GM19328 (cell line): ENCODE data around the gene GPR17.

Experiments
- ATAC-seq: cut with Tn5 transposase; IDR thresholded peaks from one replicate; pipeline ENCODE4 v1.9.1; 2021; ENCODE audit warnings: mild to moderate bottlenecking, moderate library complexity; ENCODE audit not compliant: unreplicated experiment

The GPR17 gene

DNA sequence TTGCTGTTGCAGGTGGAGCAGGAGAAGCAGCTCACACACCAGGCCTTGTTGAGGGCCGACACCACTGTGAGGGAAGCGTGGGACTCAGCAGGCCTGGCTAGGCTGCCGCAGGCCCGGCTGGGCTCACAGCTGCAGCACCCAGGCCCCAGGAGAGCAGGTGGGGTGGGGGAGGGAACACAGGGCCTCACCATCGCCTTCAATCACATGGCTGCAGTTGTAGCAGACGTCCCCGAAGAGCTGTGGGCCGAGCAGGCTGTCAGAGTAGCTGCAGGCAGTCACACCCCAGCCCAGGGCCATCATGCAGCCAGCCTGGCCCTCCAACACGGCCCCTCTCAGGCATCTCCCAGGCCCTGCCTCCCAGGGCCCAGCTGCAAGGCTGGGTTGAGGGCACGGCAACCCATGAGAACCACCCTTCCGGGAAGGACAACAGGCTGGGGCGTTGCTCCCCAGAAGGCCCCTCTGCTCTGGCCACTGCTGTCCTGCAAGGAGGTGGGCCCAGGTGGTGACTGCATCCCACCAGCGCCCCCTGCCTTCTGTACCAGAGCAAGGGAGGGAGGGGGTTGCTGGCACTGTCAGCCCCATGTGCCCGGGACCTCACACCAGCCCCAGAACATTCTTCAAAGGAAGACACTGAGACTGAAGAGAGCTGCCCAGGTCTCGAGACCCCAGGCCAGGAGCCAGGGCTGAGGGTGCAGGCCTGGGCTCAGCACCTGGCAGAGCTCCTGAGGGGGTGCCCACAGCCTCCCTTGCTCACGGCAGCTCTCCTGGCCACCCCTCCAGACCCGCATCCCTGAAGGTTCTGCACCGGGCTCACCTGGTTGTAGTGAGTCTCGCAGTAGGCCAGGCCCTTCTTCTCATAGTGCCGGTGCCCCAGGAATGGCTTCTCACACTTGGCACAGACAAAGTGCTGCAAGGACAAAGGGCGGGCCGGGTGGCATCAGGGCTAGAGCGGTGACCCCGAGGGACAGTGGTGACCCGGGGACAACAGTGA is 5.6 kb upstream of the GPR17 start:
- peak; percentile 55 for ATAC-seq

DNA sequence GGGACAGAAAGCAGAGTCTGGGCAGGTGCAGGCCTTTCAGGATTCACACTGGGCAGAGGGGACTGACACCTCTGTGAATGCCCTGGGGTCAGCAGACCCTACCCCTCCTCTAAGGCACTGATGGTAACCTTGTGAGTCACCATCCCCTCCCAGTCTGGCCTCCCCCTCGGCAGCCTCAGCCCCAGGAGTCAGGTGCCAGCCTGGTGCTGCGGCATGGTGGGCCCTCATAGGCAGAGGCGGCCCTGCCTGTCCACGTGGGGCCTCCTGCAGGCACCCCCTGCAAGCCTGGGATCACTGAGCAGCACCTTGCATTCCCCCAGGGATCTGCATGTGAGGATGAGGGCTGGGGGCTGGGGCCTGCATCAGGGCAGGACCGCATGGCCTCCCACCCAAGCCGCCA is 4.8 kb upstream of the GPR17 start:
- no peak for ATAC-seq

DNA sequence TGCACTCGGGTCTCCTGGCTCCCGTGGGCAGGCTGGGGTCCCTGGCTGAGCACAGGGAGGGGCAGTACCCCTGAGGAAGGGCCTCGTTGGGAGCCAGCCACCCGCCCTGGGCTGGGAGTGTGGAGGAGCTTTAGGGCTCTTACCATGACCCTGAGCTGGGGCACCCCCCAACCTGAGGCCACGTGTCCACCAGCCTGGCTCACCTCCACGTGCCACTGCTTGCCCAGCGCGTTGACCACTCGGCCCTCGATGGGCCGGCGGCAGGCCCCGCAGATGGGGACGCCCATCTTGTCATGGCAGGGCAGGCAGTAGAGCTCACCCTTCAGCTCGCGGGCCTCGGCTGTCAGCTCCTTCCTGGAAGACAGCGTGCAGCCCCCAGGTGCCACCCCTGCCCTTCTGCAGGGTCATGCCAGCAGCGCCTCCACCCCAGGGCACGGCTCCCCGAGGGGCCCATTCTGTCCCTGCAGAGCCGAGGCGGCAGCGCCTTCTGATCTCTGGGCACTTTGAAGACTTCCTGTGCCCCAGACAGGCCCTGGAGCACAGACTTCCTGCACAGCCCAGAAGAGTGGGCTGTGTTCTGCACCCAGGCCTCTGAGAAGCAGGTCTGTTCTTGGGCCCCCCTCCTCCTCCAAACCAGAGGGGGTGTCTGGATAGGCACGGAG is 4.0 kb upstream of the GPR17 start:
- ATAC-seq = no peak

DNA sequence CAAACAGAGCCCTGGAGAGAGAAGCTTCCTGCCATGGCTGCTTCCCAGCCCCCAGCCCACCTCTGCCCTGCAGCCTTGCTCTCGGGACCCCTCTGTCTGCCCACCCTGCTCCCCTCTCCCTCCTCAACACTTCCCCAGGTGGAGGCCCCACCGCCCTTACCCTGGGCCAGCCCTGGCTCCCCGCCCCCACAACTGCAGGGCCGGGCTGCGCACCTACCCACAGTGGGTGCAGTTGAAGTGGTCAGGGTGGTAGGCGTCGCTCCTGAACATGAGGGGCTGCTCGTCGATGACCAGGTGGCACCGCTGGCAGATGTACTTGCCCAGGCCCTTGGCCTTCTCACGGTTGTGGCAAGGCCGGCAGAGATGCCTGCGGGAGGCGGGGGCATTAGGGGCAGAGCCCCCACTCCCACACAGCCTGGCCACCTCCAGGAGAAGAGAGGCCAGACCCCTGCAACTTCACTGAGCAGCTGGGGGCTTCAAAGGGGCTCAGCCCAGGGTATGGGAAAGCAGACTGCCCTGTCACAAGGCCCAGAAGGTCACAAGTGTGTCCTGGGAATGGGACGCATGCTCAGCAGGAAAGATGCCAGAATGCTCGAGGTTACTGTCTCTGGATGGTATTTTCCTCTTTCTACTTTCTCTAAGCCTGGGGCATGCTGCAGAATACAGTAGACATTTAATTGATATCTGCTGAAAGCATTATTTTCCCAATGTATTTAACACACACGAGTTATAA is 3.1 kb upstream of the GPR17 start:
- no peak for ATAC-seq

DNA sequence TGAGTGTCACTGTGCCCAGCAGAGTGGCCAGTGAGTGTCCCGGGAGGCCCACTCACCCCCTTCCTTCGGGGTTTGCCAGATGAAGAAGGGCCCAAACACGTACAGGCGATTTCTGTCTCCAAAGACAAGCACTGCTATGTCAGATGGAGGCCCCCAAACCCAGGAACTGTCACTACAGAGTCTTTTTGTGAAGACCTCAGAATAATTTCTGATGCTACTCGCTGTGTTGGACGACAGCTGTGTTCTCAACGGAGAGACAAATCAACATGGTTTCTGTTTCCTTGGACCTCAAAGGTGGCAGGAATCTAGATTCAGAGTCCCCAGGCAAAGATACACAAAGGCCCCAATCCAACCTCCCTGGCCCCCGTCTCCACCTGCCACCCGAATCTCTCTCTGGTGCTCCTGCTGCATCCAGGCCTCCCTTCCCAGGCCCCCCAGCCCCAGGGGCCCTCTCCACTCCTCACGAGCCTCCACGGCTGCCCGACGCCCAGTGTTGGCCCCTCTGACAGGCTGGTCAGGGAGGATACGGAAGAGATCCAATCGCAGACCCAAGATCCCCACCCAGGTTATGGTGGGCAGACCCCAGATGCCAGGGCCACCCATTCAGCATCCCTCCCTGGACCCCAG is 2.4 kb upstream of the GPR17 start:
- ATAC-seq = no peak

DNA sequence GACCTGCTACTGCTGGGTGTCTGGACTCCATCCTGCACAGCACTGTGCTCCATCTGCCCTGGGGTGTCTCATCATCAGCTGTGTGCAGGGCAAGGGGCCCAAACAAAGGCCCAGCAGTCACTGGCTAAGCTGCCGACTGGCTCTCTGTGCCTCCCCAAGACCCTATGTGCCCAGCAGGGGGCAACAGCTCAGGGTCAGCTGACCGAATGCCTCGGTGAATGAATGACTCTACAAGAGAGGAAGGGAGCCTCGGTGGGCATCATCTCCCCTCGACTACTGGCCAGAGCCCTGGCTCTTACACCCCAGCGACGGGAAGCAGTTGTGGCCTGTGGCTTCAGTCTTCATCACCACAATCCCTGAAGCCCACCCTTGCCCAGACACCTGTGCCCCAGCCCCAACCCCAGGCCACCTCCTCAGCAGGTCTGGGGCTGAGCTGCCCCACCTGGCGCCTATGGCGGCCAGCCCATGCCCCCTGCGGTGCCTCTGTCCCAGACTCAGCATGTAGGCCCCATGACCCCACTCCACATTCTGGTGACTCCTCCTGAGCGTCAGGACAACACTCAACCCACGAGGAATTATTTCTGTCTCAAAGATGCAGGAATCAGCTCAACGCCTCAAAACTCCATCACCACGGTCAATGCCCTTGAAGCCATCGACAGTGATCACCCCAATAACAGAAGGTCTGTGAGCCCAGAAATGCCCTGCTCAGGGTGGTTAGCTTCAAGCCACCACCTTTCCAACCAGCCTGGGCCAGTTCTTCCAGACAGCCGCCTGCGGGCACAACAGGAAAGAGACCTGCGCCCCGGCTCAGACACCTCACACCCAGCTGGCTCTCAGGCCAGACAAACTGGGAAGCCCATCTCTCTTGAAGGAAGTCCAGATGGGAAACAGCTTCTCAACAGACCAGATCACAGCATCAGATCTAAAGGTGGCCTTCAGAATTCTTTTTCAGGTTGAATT is 1.6 kb upstream of the GPR17 start:
- no peak for ATAC-seq

DNA sequence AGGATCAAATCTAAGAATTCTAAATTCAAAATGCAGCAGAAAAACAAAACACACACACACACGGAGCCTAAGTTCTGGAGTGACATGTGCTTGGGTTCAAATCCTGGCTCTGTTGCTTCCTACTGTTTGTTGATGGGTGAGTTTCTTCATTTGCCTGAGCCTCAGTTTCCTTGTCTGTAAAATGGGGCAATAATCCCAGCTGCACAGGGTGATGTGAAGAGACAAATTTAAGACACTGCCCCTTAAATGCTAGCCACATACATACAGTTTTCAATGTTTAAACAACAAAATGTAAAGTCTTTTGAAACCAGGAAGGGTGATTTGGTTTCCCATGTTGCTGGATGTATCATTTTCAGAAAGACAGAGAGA is 943 bp upstream of the GPR17 start:
- ATAC-seq = no peak

DNA sequence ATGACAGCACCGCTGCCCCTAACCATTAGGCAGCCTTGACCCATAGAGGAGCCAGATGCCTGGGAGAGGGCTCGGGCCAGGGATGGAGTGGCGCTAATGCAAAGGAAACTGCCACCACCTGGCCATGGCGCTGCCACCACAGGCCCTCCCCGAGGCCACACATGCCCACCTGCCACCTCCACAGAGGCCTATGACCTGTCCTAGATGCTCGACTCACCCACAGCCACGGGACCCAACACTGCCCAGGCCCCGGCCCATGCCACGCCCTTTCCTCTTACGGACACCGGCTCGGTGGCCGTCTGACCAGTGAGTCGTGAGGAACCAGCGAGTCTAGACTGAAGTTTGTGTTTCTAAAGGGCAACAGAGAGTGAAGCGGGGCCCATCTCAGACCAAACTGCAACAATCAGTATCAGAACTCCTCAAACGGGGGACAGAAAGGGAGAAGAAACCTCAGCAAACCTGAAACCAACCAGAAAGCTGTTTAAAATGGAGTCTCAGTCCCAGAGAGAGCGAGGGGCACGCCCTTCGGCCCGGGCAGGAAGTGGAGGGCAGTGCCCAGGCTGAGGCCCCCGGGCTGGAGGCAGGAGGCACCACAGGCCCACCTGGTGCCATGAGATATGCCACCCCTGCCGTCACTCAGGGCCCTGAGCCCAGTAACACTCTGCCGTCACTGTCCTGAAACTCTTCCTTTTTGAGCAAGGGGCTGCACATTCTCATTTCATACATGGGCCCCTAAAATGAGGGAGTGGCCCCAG is 711 bp downstream of the GPR17 start:
- no peak for ATAC-seq

GRCh38 chr2:127647242-127648190 is 1.6 kb downstream of the GPR17 start:
- ATAC-seq = no peak

- ATAC-seq = no peak
Observed at GRCh38 chr2:127648321-127648720, 2.4 kb downstream of the GPR17 start.

GRCh38 chr2:127649100-127649611 is 3.2 kb downstream of the GPR17 start:
- ATAC-seq = no peak

GRCh38 chr2:127649684-127650040 is 3.7 kb downstream of the GPR17 start:
- ATAC-seq = no peak

- no peak for ATAC-seq
Observed at GRCh38 chr2:127650041-127650784, 4.3 kb downstream of the GPR17 start.

- ATAC-seq = no peak
Observed at GRCh38 chr2:127650785-127651380, 4.9 kb downstream of the GPR17 start.

GRCh38 chr2:127651381-127651809 is 5.4 kb downstream of the GPR17 start:
- no peak for ATAC-seq

DNA sequence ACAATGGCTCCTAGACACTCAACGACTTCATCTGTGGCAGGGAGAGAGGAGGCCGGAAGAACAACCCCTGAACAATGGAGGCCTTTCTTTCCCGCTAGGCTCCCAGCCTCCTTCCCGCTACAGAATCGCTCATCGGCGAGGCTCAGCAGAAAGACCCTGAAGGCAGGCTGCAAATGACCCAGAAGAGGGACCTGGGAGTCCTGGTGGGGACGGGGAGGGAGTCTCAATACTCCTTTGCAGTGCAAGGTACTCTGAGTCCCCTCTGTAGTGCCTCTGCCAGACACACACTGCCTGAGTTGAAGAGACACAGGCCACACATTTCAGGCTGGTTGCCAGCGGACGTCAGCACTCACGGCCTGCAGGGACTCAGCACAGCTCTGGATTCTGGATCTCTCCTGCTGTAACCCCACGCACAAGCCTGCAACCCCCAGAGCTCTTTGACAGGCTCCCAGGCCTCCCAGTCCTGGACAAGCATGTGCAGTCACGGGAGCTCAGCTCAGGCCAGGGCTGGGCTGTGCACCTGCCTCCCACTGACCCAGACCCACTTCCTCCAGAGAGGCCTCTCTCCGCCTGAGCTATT is 6.1 kb downstream of the GPR17 start:
- ATAC-seq = no peak
